Measurements from ENCODE around the gene ROBO2.

The ROBO2 gene

GRCh38 chr3:77571971-77572715 is 532.2 kb downstream of the ROBO2 start:
- no peak for DNase-seq (ENCODE audit: low read depth)

- DNase-seq (ENCODE audit: low read depth): no peak
Observed at GRCh38 chr3:77577264-77577663, 537.4 kb downstream of the ROBO2 start.

GRCh38 chr3:77586216-77586615 is 546.3 kb downstream of the ROBO2 start:
- no peak for DNase-seq (ENCODE audit: low read depth)

- DNase-seq (ENCODE audit: low read depth): no peak
Observed at GRCh38 chr3:77588863-77589262, 549.0 kb downstream of the ROBO2 start.

- no peak for DNase-seq (ENCODE audit: low read depth)
Observed at GRCh38 chr3:77590191-77590590, 550.3 kb downstream of the ROBO2 start.

- no peak for DNase-seq (ENCODE audit: low read depth)
Observed at GRCh38 chr3:77595371-77595870, 555.5 kb downstream of the ROBO2 start.

- DNase-seq (ENCODE audit: low read depth): no peak
Observed at GRCh38 chr3:77599948-77600347, 560.0 kb downstream of the ROBO2 start.

GRCh38 chr3:77601823-77602415 is 562.0 kb downstream of the ROBO2 start:
- DNase-seq (ENCODE audit: low read depth): no peak

- no peak for DNase-seq (ENCODE audit: low read depth)
Observed at GRCh38 chr3:77602722-77603121, 562.8 kb downstream of the ROBO2 start.

GRCh38 chr3:77605308-77605707 is 565.4 kb downstream of the ROBO2 start:
- DNase-seq (ENCODE audit: low read depth): no peak

GRCh38 chr3:77605865-77606264 is 566.0 kb downstream of the ROBO2 start:
- no peak for DNase-seq (ENCODE audit: low read depth)

- no peak for DNase-seq (ENCODE audit: low read depth)
Observed at GRCh38 chr3:77606372-77606771, 566.5 kb downstream of the ROBO2 start.

GRCh38 chr3:77618686-77619085 is 578.8 kb downstream of the ROBO2 start:
- no peak for DNase-seq (ENCODE audit: low read depth)

- no peak for DNase-seq (ENCODE audit: low read depth)
Observed at GRCh38 chr3:77620009-77620408, 580.1 kb downstream of the ROBO2 start.

GRCh38 chr3:77623500-77623899 is 583.6 kb downstream of the ROBO2 start:
- no peak for DNase-seq (ENCODE audit: low read depth)

GRCh38 chr3:77626157-77626556 is 586.3 kb downstream of the ROBO2 start:
- no peak for DNase-seq (ENCODE audit: low read depth)

GRCh38 chr3:77648214-77648613 is 608.3 kb downstream of the ROBO2 start:
- DNase-seq (ENCODE audit: low read depth): no peak

- DNase-seq (ENCODE audit: low read depth): no peak
Observed at GRCh38 chr3:77648664-77649063, 608.8 kb downstream of the ROBO2 start.

GRCh38 chr3:77652624-77653023 is 612.7 kb downstream of the ROBO2 start:
- DNase-seq (ENCODE audit: low read depth): no peak

- no peak for DNase-seq (ENCODE audit: low read depth)
Observed at GRCh38 chr3:77655396-77655795, 615.5 kb downstream of the ROBO2 start.

- no peak for DNase-seq (ENCODE audit: low read depth)
Observed at GRCh38 chr3:77660718-77661117, 620.8 kb downstream of the ROBO2 start.

GRCh38 chr3:77667901-77668300 is 628.0 kb downstream of the ROBO2 start:
- DNase-seq (ENCODE audit: low read depth): no peak

GRCh38 chr3:77668376-77668775 is 628.5 kb downstream of the ROBO2 start:
- DNase-seq (ENCODE audit: low read depth): no peak

GRCh38 chr3:77672016-77672415 is 632.1 kb downstream of the ROBO2 start:
- no peak for DNase-seq (ENCODE audit: low read depth)

All from activated gamma-delta T cell treated with anti-CD3 and anti-CD28 coated beads, Interleukin-2, amount 50 U/mL, for 16 hours (primary cell).